ENCODE measurements around the gene ASTN1.

DNA sequence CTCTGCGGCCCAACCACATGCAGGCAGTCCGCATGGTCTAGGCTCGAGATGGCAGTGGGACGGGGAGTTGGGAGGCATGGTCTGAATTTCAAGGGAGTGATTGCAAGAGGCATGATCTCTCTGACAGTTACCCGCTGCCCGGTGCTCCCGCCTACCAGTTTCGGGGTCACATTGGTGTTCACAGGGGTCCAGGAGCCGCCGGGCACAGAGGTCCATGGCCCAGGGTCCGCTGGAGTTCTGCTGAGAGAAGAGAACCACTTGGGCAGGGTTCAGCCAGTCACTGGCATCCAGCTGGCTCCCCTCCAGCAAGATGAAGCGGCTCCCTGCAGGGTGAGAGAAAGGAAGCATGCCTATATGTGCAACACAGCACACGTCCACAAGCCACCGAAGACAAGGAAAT is 141.3 kb downstream of the ASTN1 start:
- no peak for TF ChIP-seq POLR2AphosphoS5 (IDR thresholded peaks at IDR 0.05; ENCODE audit: low read depth, low read length)
- TF ChIP-seq REST (IDR thresholded peaks at IDR 0.05; ENCODE audit: insufficient read depth in 1 of 2, low read depth in 2 of 2, low read length in 2 of 2) = no peak
